Hepatocyte (in vitro differentiated cells): ENCODE data around the gene ME3. TPM values are rescaled to one million over a fixed set of nuclear protein-coding genes. Genes with fewer than 3 reads are reported as not detected.
A peak's percentile ranks its signal among the peaks of the same experiment; 100 is the strongest.

Source experiments
- DNase-seq: peaks from one replicate; pipeline ENCODE4 v3.0.0-alpha.2; 2016; ENCODE audit warnings: low spot score
- H2AFZ ChIP-seq: fragments of 200-600 bp; sonication (generic); 2 replicates; pipeline ENCODE4 v1.6.0; 2016; ENCODE audit warnings: antibody characterized with exemption, mild to moderate bottlenecking
- H3K27ac ChIP-seq: fragments of 200-600 bp; sonication (generic); 2 replicates; pipeline ENCODE4 v1.5.1; 2016; ENCODE audit warnings: mild to moderate bottlenecking
- H3K27me3 ChIP-seq: fragments of 200-600 bp; sonication (generic); 2 replicates; pipeline ENCODE4 v1.6.1; 2016
- H3K36me3 ChIP-seq: fragments of 200-600 bp; sonication (generic); replicated peaks from 2 replicates; pipeline ENCODE4 v1.5.1; 2016; ENCODE audit warnings: low read depth; ENCODE audit not compliant: insufficient read depth
- H3K4me1 ChIP-seq: fragments of 200-600 bp; sonication (generic); 2 replicates; pipeline ENCODE4 v1.5.1; 2016; ENCODE audit warnings: mild to moderate bottlenecking, moderate library complexity; ENCODE audit not compliant: insufficient read depth
- H3K4me2 ChIP-seq: fragments of 200-600 bp; sonication (generic); 2 replicates; pipeline ENCODE4 v1.6.0; 2016
- H3K4me3 ChIP-seq: fragments of 200-600 bp; sonication (generic); 2 replicates; pipeline ENCODE4 v1.5.1; 2016; ENCODE audit warnings: mild to moderate bottlenecking
- H3K79me2 ChIP-seq: fragments of 200-600 bp; sonication (generic); 2 replicates; pipeline ENCODE4 v1.6.0; 2017; ENCODE audit warnings: mild to moderate bottlenecking
- H3K9me2 ChIP-seq: fragments of 200-600 bp; sonication (generic); replicated peaks from 2 replicates; pipeline ENCODE4 v1.6.0; 2017; ENCODE audit warnings: mild to moderate bottlenecking; ENCODE audit not compliant: insufficient read depth
- H3K9me3 ChIP-seq: fragments of 200-600 bp; sonication (generic); 2 replicates; pipeline ENCODE4 v1.5.1; 2016; ENCODE audit warnings: low read depth, mild to moderate bottlenecking
- H4K20me1 ChIP-seq: fragments of 200-600 bp; sonication (generic); 2 replicates; pipeline ENCODE4 v1.6.0; 2016; ENCODE audit warnings: mild to moderate bottlenecking; ENCODE audit not compliant: insufficient read depth, poor library complexity, severe bottlenecking
- EZH2 ChIP-seq: fragments of 200-600 bp; sonication (generic); IDR thresholded peaks from 2 replicates; pipeline ENCODE4 v1.6.1; 2016; ENCODE audit warnings: antibody characterized with exemption, mild to moderate bottlenecking, borderline replicate concordance
- EZH2phosphoT487 ChIP-seq: fragments of 200-600 bp; sonication (generic); IDR thresholded peaks from one replicate; pipeline ENCODE4 v1.6.1; 2018; ENCODE audit warnings: antibody characterized with exemption, mild to moderate bottlenecking, low read depth, moderate library complexity; ENCODE audit not compliant: unreplicated experiment, severe bottlenecking
- WGBS: methylation state at CpG from one replicate; pipeline ENCODE4 v1.1.6; 2016; ENCODE audit warnings: low lambda C conversion rate; ENCODE audit errors: missing lambda C conversion rate; 5-methylcytosine and 5-hydroxymethylcytosine counted together
- polyA plus RNA-seq: library from polyadenylated mRNA; unstranded; fragments of >200 nt; fragmentation: Nextera tagmentation; extraction: Ambion mirVana; gene quantifications from 2 replicates; pipeline ENCODE4 v1.2.1, GENCODE V29; 2016
- total RNA-seq: library from RNA; depleted of rRNA; stranded (reverse); fragments of >200 nt; gene quantifications from 2 replicates; pipeline ENCODE4 v1.2.3, GENCODE V29; 2014
- TF ChIP-seq, protein P1 (sequence below): fragments of 200-600 bp; sonication (generic); IDR thresholded peaks from 2 replicates; pipeline ENCODE4 v1.5.1; 2016; ENCODE audit warnings: antibody characterized with exemption, mild to moderate bottlenecking; ENCODE audit not compliant: poor library complexity

The ME3 gene
- total and polyA plus RNA-seq, 2 experiments from 2014 or later = 10.3 to 16.1 TPM

DNA sequence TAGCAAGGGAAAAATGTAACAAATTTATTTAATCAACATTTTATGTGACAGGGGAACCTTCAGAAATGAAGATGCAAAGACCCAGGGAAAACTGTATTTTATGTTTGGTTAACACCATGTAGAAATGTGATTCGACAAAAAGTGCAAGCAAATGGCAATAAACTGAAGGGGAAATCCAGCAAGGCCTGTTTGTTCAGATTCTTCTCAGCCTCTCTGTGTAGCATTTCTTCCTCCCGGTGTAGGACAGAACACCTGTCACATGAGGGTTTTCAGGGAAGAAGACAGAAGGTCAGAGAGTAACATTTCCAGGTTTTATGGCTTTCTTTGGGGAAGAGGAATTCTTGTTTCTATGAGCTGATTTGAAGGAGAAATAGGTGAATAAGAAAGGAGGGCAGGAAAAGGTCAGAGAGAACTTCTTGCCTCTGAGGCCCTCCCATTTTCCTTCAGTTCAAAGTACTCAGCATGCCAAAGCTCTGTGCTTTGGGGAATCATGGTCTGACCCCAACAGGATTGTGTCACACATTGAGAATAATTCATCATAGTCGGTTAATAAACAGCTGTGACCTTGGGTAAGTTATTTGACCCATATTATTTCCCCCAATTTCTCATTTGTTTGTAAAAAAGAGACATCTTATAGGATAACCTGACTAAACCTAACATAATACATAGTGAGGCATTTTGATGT, 45.5 kb upstream of the ME3 start:
- Histone ChIP-seq H3K36me3 (no peaks in the 10 kb centered on the region), H3K27ac (peak overlapping the region; percentile 47), H3K9me2 (no peaks in the 10 kb centered on the region), H4K20me1 (no peaks in the 10 kb centered on the region), H3K27me3 (no peaks in the 10 kb centered on the region), H3K79me2 (no peaks in the 10 kb centered on the region), H3K4me1 (peaks cover 6% of the 10 kb centered on the region), H2AFZ (no peak overlapping the region), H3K4me2 (no peak overlapping the region), H3K4me3 (no peak overlapping the region), H3K9me3 (no peaks in the 10 kb centered on the region)
- WGBS = 46% methylated on average over 3 of the region's 3 CpGs
- TF ChIP-seq, protein P1, sequence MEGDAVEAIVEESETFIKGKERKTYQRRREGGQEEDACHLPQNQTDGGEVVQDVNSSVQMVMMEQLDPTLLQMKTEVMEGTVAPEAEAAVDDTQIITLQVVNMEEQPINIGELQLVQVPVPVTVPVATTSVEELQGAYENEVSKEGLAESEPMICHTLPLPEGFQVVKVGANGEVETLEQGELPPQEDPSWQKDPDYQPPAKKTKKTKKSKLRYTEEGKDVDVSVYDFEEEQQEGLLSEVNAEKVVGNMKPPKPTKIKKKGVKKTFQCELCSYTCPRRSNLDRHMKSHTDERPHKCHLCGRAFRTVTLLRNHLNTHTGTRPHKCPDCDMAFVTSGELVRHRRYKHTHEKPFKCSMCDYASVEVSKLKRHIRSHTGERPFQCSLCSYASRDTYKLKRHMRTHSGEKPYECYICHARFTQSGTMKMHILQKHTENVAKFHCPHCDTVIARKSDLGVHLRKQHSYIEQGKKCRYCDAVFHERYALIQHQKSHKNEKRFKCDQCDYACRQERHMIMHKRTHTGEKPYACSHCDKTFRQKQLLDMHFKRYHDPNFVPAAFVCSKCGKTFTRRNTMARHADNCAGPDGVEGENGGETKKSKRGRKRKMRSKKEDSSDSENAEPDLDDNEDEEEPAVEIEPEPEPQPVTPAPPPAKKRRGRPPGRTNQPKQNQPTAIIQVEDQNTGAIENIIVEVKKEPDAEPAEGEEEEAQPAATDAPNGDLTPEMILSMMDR = no peak
- TF ChIP-seq EZH2 (no peak), EZH2phosphoT487 (no peak)
- peak; percentile 37 for DNase-seq

DNA sequence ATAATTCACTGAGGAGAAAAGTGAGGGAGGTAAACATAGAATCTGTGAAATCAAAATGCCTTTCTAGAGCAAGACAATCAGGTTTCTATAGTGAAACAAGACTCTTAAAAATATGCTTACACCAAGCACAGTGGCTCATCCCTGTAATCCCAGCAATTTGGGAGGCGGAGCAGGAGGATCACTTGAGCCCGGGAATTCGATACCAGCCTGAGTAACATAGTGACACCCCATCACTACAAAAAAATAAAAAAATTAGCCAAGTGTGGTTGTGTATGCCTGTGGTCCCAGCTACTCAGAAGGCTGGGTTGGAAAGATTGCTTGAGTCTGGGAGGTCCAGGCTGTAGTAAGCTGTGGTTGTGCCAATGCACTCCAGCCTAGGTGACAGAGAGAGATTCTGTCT, 43.2 kb upstream of the ME3 start:
- TF ChIP-seq EZH2 (no peak), EZH2phosphoT487 (no peak)
- TF ChIP-seq, protein P1 = no peak
- Histone ChIP-seq H3K4me3 (no peak overlapping the region), H3K4me2 (no peak overlapping the region), H3K27me3 (no peaks in the 10 kb centered on the region), H3K9me2 (no peaks in the 10 kb centered on the region), H3K27ac (no peak overlapping the region), H4K20me1 (no peaks in the 10 kb centered on the region), H3K79me2 (no peaks in the 10 kb centered on the region), H3K9me3 (no peaks in the 10 kb centered on the region), H3K36me3 (no peaks in the 10 kb centered on the region), H3K4me1 (peaks cover 6% of the 10 kb centered on the region), H2AFZ (no peak overlapping the region)
- no peak for DNase-seq
- WGBS = 79% methylated on average over 3 of the region's 3 CpGs

DNA sequence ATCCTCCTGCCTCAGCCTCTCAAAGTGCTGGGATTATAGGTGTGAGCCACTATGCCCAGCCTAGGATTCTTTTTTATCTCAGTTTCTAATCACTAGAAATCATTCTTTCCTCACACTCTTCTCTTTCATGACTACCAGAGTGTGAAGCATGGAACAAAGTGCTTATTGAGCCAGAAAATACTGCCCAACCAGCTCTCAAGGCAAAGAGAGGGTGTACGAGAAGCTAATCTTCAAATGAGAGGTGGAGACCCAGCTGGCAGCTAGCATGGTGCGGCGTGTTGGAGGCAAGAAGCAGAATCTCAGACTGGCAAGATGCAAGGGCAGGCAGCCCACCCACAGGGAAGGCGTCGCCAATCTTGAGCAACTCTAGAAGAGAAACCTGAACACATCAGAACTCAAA, 41.1 kb upstream of the ME3 start:
- no peaks in the 10 kb centered on the region for H3K79me2 ChIP-seq

More for the DNA sequence above, 41.1 kb upstream of the ME3 start:
- Histone ChIP-seq H3K9me2 (no peaks in the 10 kb centered on the region), H3K27me3 (no peaks in the 10 kb centered on the region), H3K4me2 (no peak overlapping the region), H4K20me1 (no peaks in the 10 kb centered on the region), H3K27ac (no peak overlapping the region), H3K4me1 (peaks cover 6% of the 10 kb centered on the region), H2AFZ (no peak overlapping the region), H3K9me3 (no peaks in the 10 kb centered on the region), H3K36me3 (no peaks in the 10 kb centered on the region), H3K4me3 (no peak overlapping the region)
- no peak for TF ChIP-seq EZH2
- no peak for TF ChIP-seq EZH2phosphoT487
- TF ChIP-seq, protein P1 = no peak
- whole genome bisulfite sequencing = 96% methylated on average over 5 of the region's 5 CpGs
- no peak for DNase-seq
